Measurements from ENCODE around the gene KREMEN1. TPM values are rescaled to one million over a fixed set of nuclear protein-coding genes. Genes with fewer than 3 reads are reported as not detected.

The KREMEN1 gene
- total RNA-seq, 1 experiment from 2014 or later, result 31.9 TPM

GRCh38 chr22:29133603-29134133, 60.8 kb downstream of the KREMEN1 start:
- H3K4me2 ChIP-seq (ENCODE audit: low read length), result no peak overlapping the region
- BruUV-seq (replicated peaks), result no TSS peak
- DNase-seq (ENCODE audit: low read depth, low spot score) (no peak), ATAC-seq (no peak)
- no peaks in the 10 kb centered on the region for H3K79me2 ChIP-seq (ENCODE audit: insufficient read depth, low read length)
- H3K4me3 ChIP-seq (replicated peaks in 1 of 2; ENCODE audit: low read depth in 1 of 2, low read length in 2 of 2), result no peak overlapping the region
- no peak overlapping the region for H2AFZ ChIP-seq (ENCODE audit: low read depth, low read length, poor library complexity, severe bottlenecking)
- ChIA-PET CTCF (interaction anchor here (0.9 kb wide), 1 partner anchor 21 kb away, joined by 4 read pairs; no protein-coding TSS in a partner anchor), RAD21 (ENCODE audit: low non-redundant PET in 1 of 2, low total read pairs in 2 of 2, uncharacterized antibody in 2 of 2, unreplicated experiment in 2 of 2) (no interaction called here), POLR2A (no interaction called here)
- H3K27me3 ChIP-seq (ENCODE audit: insufficient read depth, low read length), result no peaks in the 10 kb centered on the region
- no peak for TF ChIP-seq CTCF (IDR thresholded peaks at IDR 0.05 in 2 of 3, conservative IDR thresholded peaks at IDR 0.05 in 1 of 3; ENCODE audit: borderline replicate concordance in 1 of 3, insufficient read depth in 1 of 3, low read depth in 2 of 3, low read length in 2 of 3)
- no peak for TF ChIP-seq EZH2phosphoT487 (IDR thresholded peaks at IDR 0.05; ENCODE audit: borderline replicate concordance)
- no peak for TF ChIP-seq CEBPB (IDR thresholded peaks at IDR 0.05; ENCODE audit: low read depth)
- no peak for TF ChIP-seq ATF3 (IDR thresholded peaks at IDR 0.05)
- no peak for TF ChIP-seq FOSL1 (IDR thresholded peaks at IDR 0.05; ENCODE audit: low read depth)
- no peak for TF ChIP-seq RAD21 (IDR thresholded peaks at IDR 0.05; ENCODE audit: low read depth)
- no peak for TF ChIP-seq SP1 (IDR thresholded peaks at IDR 0.05; ENCODE audit: low read depth)
- TF ChIP-seq MAX (IDR thresholded peaks at IDR 0.05), result no peak
- TF ChIP-seq JUND (IDR thresholded peaks at IDR 0.05), result no peak
- no peak for TF ChIP-seq POLR2AphosphoS5 (IDR thresholded peaks at IDR 0.05; ENCODE audit: low read depth, low read length)
- TF ChIP-seq REST (IDR thresholded peaks at IDR 0.05; ENCODE audit: low read depth), result no peak
- no peak for TF ChIP-seq ELF1 (IDR thresholded peaks at IDR 0.05; ENCODE audit: borderline replicate concordance, low read depth)
- TF ChIP-seq ZNF274 (IDR thresholded peaks at IDR 0.05; ENCODE audit: low read depth, low read length), result no peak
- TF ChIP-seq EZH2 (IDR thresholded peaks at IDR 0.05), result no peak
- no peak for TF ChIP-seq SIN3A (IDR thresholded peaks at IDR 0.05; ENCODE audit: low read depth)
- TF ChIP-seq POLR2A (IDR thresholded peaks at IDR 0.05; ENCODE audit: borderline replicate concordance, extremely low read depth, insufficient read depth, insufficient read length), result no peak
- no peak for TF ChIP-seq ZBTB33 (IDR thresholded peaks at IDR 0.05; ENCODE audit: extremely low read depth, insufficient replicate concordance, low read length)
- H4K20me1 ChIP-seq (ENCODE audit: insufficient read depth), result no peaks in the 10 kb centered on the region
- H3K4me1 ChIP-seq (ENCODE audit: control insufficient read depth in 1 of 2, insufficient read depth in 2 of 2, low read length in 2 of 2), result no peaks in the 10 kb centered on the region
- H3K27ac ChIP-seq (ENCODE audit: low read depth, low read length), result no peak overlapping the region
- H3K9ac ChIP-seq (ENCODE audit: low read length), result no peak overlapping the region
- no peaks in the 10 kb centered on the region for H3K9me2 ChIP-seq (ENCODE audit: insufficient read depth)
- no peaks in the 10 kb centered on the region for H3K36me3 ChIP-seq (ENCODE audit: control insufficient read depth in 1 of 2, insufficient read depth in 2 of 2, low read length in 2 of 2)
- intact Hi-C loops (cut with micrococcal nuclease), result no loop called here
- no peaks in the 10 kb centered on the region for H3K9me3 ChIP-seq (ENCODE audit: control insufficient read depth in 1 of 2, insufficient read depth in 1 of 2, low read depth in 1 of 2, low read length in 2 of 2)
